ENCODE measurements around the gene TBC1D2B. TPM values are rescaled to one million over a fixed set of nuclear protein-coding genes. Genes with fewer than 3 reads are reported as not detected.

TBC1D2B gene
- total RNA-seq, 1 experiment from 2014 or later: 17.6 TPM

DNA sequence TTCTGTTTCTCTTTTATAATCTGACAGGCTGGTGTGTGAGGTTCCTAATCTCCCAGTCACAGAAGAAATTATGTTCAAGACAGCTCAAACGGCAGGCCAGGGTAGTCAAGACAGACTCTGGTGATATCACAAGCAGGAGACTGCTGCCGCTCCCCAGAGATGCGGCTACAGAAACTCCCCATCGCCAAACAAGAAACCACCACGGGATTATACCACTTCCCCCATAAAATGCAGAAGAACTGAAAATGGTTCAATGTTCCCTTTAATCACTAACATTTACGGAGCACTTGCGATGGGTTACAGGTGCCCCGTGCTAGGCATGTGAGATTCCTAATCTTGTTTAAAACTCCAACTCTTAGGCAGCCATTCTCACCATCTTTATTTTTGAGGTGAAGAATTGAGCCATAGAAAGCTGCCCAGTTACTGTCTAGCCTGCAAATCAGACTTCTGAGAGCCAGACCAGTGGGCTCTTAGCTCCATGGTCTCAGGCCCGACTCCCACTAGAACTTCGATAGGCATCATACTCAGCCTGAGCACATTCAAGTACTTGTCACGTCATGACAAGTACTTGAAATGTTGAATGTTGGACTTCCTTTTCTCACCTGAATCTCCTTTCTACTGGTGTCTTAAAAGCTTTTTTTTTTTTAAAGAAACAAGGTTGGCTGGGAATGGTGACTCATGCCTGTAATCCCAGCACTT, 58.4 kb downstream of the TBC1D2B start:
- Histone ChIP-seq H2AK5ac (ENCODE audit: insufficient read length, low read length) (no peak overlapping the region), H3K23me2 (ENCODE audit: insufficient read length, low read depth, low read length, poor library complexity, severe bottlenecking) (no peaks in the 10 kb centered on the region), H3K27ac (ENCODE audit: insufficient read length, low read depth, low read length) (no peak overlapping the region), H3K79me1 (ENCODE audit: insufficient read depth, low read depth, low read length, poor library complexity, severe bottlenecking) (no peaks in the 10 kb centered on the region), H3K18ac (ENCODE audit: insufficient read length, low read depth, low read length) (no peak overlapping the region), H3K27me3 (ENCODE audit: insufficient read depth, low read length) (no peaks in the 10 kb centered on the region), H2BK20ac (ENCODE audit: low read depth, low read length, poor library complexity, severe bottlenecking) (no peak overlapping the region), H2BK12ac (ENCODE audit: insufficient read length, low read depth, low read length) (no peak overlapping the region), H3K4me2 (ENCODE audit: insufficient read depth, insufficient read length, low read length) (no peak overlapping the region), H2BK15ac (ENCODE audit: low read depth, low read length) (no peak overlapping the region), H3K14ac (ENCODE audit: insufficient read depth, low read length) (no peak overlapping the region), H2BK120ac (ENCODE audit: low read depth, low read length, poor library complexity, severe bottlenecking) (no peak overlapping the region), H4K91ac (ENCODE audit: insufficient read length, low read depth, low read length) (no peak overlapping the region), H4K20me1 (ENCODE audit: control insufficient read depth, insufficient read depth, insufficient read length) (no peaks in the 10 kb centered on the region), H4K5ac (ENCODE audit: insufficient read length, low read depth, low read length) (no peak overlapping the region), H3K23ac (ENCODE audit: insufficient read length, low read depth, low read length) (no peak overlapping the region), H3T11ph (ENCODE audit: low read length) (no peak overlapping the region), H3K9me3 (ENCODE audit: control insufficient read depth, low read depth, low read length) (no peaks in the 10 kb centered on the region), H3K4ac (ENCODE audit: low read depth, low read length) (no peak overlapping the region), H3K79me2 (ENCODE audit: insufficient read depth, low read length) (no peaks in the 10 kb centered on the region), H2BK5ac (ENCODE audit: insufficient read length, low read length) (no peak overlapping the region), H3K4me1 (ENCODE audit: insufficient read depth, low read length) (no peaks in the 10 kb centered on the region), H4K8ac (replicated peaks; ENCODE audit: insufficient read length, low read depth, low read length) (no peak overlapping the region), H2AFZ (ENCODE audit: low read length) (no peak overlapping the region), H3K9ac (ENCODE audit: extremely low read depth, insufficient read length, low read length) (no peak overlapping the region), H3K56ac (ENCODE audit: insufficient read length, low read depth, low read length) (no peak overlapping the region)
- Mint-ChIP-seq H3K27me3 (ENCODE audit: low read depth) (no peaks in the 10 kb centered on the region), H3K27ac (no peak overlapping the region), H3K4me1 (no peaks in the 10 kb centered on the region), H3K4me3 (no peak overlapping the region), H3K36me3 (ENCODE audit: insufficient read depth in 1 of 3, low read depth in 3 of 3) (peaks cover 0 to 12% (median 8%) of the 10 kb centered on the region in 3 experiments; a peak in 2 of 7 replicates), H3K9me3 (no peaks in the 10 kb centered on the region)
- no CpG with 5 or more reads among the region's 11 CpGs for WGBS (ENCODE audit: extremely low coverage, insufficient read length, low lambda C conversion rate)
- DNase-seq: no peak
- TF ChIP-seq, protein P1, sequence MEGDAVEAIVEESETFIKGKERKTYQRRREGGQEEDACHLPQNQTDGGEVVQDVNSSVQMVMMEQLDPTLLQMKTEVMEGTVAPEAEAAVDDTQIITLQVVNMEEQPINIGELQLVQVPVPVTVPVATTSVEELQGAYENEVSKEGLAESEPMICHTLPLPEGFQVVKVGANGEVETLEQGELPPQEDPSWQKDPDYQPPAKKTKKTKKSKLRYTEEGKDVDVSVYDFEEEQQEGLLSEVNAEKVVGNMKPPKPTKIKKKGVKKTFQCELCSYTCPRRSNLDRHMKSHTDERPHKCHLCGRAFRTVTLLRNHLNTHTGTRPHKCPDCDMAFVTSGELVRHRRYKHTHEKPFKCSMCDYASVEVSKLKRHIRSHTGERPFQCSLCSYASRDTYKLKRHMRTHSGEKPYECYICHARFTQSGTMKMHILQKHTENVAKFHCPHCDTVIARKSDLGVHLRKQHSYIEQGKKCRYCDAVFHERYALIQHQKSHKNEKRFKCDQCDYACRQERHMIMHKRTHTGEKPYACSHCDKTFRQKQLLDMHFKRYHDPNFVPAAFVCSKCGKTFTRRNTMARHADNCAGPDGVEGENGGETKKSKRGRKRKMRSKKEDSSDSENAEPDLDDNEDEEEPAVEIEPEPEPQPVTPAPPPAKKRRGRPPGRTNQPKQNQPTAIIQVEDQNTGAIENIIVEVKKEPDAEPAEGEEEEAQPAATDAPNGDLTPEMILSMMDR (conservative IDR thresholded peaks at IDR 0.05): no peak

All from H9 (cell line).